ENCODE data around the gene NKD1. TPM values are rescaled to one million over a fixed set of nuclear protein-coding genes. Genes with fewer than 3 reads are reported as not detected.
"Not testable (repeated sequence)": the region's sequence is repeated elsewhere in the genome, so short reads cannot be mapped to it uniquely, and the experiment has no call there.

NKD1 gene
- polyA plus RNA-seq, 1 experiment = 0.11 TPM

DNA sequence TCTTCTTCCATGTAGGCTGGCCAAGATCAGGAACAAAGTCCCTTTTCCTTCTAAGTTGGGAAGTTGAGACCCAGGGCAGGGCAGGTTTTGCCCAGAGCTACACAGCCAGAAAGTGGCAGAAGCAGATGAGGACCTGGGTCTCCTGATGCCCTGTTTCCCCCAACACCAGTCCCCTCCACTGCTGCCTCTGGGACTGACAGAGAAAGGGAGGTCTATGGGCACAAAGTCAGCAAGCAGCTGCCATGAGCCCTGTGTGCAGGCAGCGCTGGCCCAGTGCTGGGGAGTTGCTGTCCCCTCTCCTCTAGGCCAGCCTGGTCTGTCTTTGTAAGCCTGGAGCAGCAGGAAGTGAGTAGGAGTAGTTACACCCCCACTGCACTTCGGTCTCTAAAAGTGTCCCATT lies 46.9 kb upstream of the NKD1 start:
- DNase-seq (ENCODE audit: low read depth) = no peak
- TF ChIP-seq, protein P1, sequence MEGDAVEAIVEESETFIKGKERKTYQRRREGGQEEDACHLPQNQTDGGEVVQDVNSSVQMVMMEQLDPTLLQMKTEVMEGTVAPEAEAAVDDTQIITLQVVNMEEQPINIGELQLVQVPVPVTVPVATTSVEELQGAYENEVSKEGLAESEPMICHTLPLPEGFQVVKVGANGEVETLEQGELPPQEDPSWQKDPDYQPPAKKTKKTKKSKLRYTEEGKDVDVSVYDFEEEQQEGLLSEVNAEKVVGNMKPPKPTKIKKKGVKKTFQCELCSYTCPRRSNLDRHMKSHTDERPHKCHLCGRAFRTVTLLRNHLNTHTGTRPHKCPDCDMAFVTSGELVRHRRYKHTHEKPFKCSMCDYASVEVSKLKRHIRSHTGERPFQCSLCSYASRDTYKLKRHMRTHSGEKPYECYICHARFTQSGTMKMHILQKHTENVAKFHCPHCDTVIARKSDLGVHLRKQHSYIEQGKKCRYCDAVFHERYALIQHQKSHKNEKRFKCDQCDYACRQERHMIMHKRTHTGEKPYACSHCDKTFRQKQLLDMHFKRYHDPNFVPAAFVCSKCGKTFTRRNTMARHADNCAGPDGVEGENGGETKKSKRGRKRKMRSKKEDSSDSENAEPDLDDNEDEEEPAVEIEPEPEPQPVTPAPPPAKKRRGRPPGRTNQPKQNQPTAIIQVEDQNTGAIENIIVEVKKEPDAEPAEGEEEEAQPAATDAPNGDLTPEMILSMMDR (IDR thresholded peaks at IDR 0.05; ENCODE audit: insufficient read depth, low read depth, low read length) = no peak
- CTCF ChIA-PET = interaction anchor here (0.6 to 2.1 kb wide), 2 partner anchors 8 to 19 kb away, joined by 3 to 6 read pairs; no protein-coding TSS in a partner anchor
- POLR2A ChIA-PET = no interaction called here
- Histone ChIP-seq H3K36me3 (ENCODE audit: control insufficient read depth, insufficient read depth, low read length) (no peaks in the 10 kb centered on the region), H3K27me3 (ENCODE audit: control insufficient read depth, insufficient read depth, low read length) (no peaks in the 10 kb centered on the region; the same call in 1 of the 2 replicates), H3K4me3 (ENCODE audit: low read depth, low read length) (no peak overlapping the region)

DNA sequence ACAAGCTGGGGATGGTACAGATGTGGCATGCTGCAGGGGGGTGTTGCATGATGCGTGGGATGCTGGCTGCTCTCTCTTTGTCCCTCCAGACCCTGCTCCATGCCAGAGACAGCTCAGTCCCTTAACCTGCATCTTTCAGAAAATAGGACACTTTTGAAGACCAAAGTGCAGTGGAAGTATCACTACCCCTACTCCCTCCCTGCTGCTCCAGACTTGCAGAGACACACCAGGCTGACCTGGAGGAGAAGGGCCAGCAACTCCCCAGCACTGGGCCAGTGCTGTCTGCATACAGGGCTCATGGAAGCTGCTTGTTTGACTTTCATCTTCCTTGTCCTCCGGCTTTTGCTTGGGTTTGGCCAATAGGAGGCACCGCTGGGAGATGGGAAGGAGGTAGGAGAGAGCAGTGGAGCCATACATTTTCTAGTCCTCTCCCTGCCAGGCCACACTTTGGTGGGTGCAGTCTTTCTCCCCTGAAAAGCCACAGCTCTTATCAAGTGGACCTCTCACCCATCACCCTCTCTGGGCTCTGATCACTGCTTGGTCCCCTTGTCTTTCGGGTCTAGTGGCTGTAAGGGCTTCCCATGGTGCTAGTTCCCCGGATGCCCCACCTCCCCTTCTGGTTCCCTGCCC lies 46.1 kb upstream of the NKD1 start:
- no peak for DNase-seq (ENCODE audit: low read depth)
- TF ChIP-seq, protein P1 (IDR thresholded peaks at IDR 0.05; ENCODE audit: insufficient read depth, low read depth, low read length) = no peak
- ChIA-PET CTCF (interaction anchor here (2.1 kb wide), 1 partner anchor 8 kb away, joined by 6 read pairs; no protein-coding TSS in a partner anchor), POLR2A (no interaction called here)
- H3K36me3 ChIP-seq (ENCODE audit: control insufficient read depth, insufficient read depth, low read length) = no peaks in the 10 kb centered on the region
- no peak overlapping the region for H3K4me3 ChIP-seq (ENCODE audit: low read depth, low read length)
- no peaks in the 10 kb centered on the region; the same call in 1 of the 2 replicates for H3K27me3 ChIP-seq (ENCODE audit: control insufficient read depth, insufficient read depth, low read length)

DNA sequence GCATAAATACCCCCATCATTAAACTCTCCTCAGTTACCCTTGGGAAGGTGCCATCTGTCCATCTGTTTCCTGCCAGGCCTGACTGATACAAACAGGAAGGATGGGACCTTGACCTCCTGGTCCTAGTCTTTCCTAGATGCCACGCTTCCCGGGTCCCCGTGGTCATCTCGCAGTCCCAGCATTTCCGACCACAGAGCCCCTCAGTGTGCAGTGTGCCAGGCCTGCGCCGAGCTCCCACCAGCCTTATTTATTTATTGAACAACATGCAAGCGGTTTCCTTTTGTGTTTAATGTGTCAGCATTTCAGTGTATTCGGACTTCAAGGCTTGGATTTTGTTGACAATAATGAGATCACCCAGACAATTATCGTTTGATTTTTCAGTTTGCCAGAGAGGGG lies 45.6 kb upstream of the NKD1 start:
- Histone ChIP-seq H3K4me3 (ENCODE audit: low read depth, low read length) (no peak overlapping the region), H3K36me3 (ENCODE audit: control insufficient read depth, insufficient read depth, low read length) (no peaks in the 10 kb centered on the region), H3K27me3 (ENCODE audit: control insufficient read depth, insufficient read depth, low read length) (no peaks in the 10 kb centered on the region; the same call in 1 of the 2 replicates)
- POLR2A ChIA-PET = no interaction called here
- TF ChIP-seq, protein P1 (IDR thresholded peaks at IDR 0.05; ENCODE audit: insufficient read depth, low read depth, low read length) = no peak
- CTCF ChIA-PET = no interaction called here
- no peak for DNase-seq (ENCODE audit: low read depth)

DNA sequence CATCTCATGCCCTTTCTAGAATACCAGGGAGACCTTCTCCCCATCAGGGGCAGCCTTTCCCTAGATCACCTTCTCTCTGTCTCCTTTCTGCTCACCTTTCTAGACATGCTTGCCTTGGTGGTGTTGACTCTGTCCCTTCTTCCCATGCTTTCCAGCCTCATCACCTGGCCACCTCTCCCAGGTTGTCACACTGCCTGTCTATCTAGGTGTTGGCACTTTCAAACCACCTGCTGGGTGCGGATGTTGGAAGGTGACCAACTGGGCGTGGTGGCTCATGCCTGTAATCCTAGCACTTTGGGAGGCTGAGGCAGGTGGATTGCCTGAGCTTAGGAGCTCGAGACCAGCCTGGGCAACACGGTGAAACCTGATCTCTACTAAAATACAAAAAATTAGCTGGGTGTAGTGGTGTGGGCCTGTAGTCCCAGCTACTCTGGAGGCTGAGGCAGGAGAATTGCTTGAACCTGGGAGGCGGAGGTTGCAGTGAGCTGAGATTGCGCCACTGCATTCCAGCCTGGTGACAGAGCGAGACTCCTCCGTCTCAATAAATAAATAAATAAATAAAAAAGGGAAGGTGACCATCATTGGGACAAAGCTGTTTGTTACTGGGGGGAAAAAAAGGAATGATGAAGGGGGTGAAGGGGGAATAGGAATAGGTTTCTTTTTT lies 44.2 kb upstream of the NKD1 start:
- H3K27me3 ChIP-seq (ENCODE audit: control insufficient read depth, insufficient read depth, low read length); H3K36me3 ChIP-seq (ENCODE audit: control insufficient read depth, insufficient read depth, low read length); H3K4me3 ChIP-seq (ENCODE audit: low read depth, low read length); POLR2A ChIA-PET; DNase-seq (ENCODE audit: low read depth): not testable (repeated sequence)
- CTCF ChIA-PET = interaction anchor here (0.7 kb wide), 1 partner anchor 23 kb away, joined by 3 read pairs; no protein-coding TSS in a partner anchor

DNA sequence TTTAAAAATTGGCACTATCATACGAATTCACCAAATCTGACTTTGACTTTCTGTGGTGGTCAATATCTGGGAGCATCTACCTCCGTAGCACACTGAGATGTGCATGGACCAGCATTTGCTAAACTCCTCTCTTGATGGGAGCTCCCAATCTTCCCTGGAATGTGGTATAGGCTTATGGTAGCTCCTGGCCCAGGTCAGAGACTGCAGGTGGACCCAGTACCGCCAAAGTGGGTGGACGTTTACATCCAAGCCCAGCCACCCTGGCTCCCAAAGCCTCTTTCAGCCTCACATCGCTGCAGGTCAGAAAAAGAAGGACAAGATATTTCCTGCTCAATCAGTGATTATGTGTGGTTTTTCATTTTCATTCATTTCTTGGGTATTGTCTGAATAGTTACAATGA lies 43.1 kb upstream of the NKD1 start:
- no peak for DNase-seq (ENCODE audit: low read depth)
- H3K36me3 ChIP-seq (ENCODE audit: control insufficient read depth, insufficient read depth, low read length) = no peaks in the 10 kb centered on the region
- H3K4me3 ChIP-seq (ENCODE audit: low read depth, low read length) = no peak overlapping the region
- ChIA-PET POLR2A (no interaction called here), CTCF (interaction anchor here (0.9 to 1.0 kb wide), 2 partner anchors 12 to 23 kb away, joined by 3 read pairs; no protein-coding TSS in a partner anchor)
- H3K27me3 ChIP-seq (ENCODE audit: control insufficient read depth, insufficient read depth, low read length) = no peaks in the 10 kb centered on the region; the same call in 1 of the 2 replicates
- TF ChIP-seq, protein P1 (IDR thresholded peaks at IDR 0.05; ENCODE audit: insufficient read depth, low read depth, low read length) = no peak

Measured in BJ (cell line).